ENCODE data around the gene OR4F15.
A peak's percentile ranks its signal among the peaks of the same experiment; 100 is the strongest.

The OR4F15 gene

DNA sequence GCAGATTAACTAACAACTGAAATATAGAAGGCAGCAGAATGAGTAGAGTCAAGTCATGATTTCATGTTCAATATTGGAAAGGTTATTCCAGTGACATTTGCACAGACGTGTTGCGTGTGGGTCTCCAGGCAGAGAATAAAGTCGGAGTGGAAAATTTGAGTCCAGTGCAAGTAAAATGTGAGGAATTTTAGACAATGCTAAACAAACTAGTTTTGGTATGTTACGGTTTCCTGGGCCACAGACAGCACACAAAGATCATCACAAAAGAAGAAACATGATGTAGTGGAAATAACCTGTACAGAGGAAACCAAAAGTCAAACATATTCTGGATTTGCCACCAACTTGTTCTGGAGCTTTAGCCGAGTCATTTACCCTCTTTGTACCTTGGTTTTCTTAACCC lies 8.3 kb upstream of the OR4F15 start:
- FAIRE-seq (no peak), DNase-seq (ENCODE audit: low spot score) (no peak)

DNA sequence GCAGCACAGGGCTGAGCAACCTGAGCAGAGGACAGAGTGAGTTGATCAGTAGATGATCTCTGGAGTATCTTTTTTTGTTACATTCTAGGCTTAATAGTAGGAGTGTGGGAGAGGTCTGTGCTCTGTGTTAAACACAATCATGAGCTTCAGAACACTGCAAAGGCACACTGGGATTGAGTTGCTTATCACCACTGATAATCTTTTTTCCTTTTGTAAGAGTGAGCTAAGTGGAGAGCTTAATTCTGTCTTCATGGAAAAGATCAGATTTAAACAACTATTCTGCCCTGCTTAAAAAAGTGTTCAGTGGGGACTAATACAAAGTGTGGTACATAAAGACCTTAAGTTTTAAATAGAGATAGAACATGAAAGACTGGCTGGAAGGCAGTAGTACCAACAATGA lies 7.6 kb upstream of the OR4F15 start:
- FAIRE-seq (no peak), DNase-seq (ENCODE audit: low spot score) (no peak)

DNA sequence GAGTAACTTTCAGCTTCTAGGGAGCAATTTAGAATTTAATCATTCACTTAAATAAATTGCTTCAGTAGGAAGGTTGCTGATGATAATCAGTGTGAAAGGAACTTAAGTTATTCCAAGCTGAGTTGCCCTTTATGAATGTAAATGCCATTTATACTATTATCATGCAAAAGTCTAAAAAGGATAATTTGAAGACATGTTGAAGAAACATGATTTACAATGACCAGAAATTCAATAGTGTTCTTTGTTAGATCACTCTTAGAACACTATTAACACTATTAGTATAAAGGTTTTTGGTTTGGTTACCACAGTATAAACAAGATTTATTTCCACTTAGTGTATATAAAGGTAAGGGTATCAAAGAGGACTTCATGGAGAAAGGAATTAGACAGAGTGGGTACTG lies 7.1 kb upstream of the OR4F15 start:
- no peak for DNase-seq (ENCODE audit: low spot score)
- no peak for FAIRE-seq

DNA sequence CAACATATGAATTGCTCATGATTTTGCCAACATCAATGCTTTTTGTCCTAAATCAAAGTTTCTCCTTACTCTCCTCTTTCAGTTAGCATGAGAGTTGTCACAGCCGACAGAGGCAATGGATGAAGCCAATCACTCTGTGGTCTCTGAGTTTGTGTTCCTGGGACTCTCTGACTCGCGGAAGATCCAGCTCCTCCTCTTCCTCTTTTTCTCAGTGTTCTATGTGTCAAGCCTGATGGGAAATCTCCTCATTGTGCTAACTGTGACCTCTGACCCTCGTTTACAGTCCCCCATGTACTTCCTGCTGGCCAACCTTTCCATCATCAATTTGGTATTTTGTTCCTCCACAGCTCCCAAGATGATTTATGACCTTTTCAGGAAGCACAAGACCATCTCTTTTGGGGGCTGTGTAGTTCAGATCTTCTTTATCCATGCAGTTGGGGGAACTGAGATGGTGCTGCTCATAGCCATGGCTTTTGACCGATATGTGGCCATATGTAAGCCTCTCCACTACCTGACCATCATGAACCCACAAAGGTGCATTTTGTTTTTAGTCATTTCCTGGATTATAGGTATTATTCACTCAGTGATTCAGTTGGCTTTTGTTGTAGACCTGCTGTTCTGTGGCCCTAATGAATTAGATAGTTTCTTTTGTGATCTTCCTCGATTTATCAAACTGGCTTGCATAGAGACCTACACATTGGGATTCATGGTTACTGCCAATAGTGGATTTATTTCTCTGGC lies 6.2 kb upstream of the OR4F15 start:
- no peak for FAIRE-seq
- peak; percentile 15 for DNase-seq (ENCODE audit: low spot score)

DNA sequence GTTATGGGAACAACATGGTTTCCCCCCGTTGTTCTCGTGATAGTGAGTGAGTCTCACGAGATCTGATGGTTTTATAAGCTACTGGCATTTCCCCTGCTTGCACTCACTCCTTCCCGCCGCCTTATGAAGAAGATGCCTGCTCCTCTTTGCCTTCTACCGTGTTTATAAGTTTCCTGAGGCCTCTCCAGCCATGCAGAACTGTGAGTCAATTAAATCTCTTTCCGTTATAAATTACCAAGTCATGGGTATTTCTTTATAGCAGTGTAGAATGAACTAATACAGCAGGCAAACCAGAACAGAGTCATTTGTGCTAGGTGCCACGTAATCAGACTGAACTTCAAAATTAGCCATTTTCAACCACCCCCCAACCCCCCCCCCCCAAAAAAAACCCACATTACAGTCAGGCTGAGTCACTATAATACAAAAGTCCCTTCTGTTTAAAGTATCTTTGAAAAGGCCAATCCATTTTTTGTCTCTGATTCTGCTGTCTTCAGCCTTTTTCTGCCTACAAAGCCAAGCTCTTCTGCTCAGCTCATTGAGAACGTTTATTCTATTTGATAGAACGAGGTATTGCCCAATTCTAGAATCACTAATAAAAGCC lies 4.6 kb upstream of the OR4F15 start:
- peak; percentile 95 for FAIRE-seq
- DNase-seq (ENCODE audit: low spot score), result peak; percentile 97

DNA sequence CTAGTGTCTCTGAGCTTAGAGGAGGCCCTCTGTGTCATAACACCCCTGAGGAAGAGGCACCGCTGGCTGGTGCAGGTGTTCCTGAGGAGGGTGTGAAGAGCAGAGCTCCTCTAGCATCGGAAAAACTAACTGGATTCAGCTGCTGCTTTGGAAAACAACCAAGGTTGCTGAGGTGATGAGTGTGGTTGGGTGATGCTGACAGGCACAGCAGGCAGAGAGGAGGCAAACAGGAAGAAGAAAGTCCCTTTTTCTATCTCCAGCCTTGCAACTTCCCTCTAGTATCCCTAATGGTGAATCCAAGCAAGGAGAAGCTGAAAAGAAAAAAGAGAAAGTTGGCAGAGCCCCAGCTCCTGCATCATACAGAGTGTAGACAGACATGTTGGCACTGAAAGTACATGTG lies 3.8 kb upstream of the OR4F15 start:
- FAIRE-seq (peak; percentile 76), DNase-seq (ENCODE audit: low spot score) (peak; percentile 88)

DNA sequence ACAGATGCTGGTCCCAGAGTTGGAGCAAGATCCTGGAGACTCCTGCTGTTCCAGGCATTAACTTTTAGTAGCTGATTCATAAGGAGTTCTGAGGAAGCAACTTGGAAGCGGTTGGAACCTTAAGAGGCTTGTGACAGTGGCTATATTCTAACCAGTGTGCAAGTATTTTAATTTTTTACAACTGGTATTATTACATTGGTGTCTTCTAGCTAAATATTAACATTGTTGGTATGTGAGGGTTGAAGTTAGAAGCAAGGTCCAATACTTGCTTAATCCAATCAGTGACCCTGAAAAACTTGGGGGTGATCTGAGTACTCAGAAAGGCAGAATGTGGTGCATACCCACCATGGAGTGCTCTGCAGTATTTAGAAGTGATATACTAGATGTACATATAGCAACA lies 1.5 kb upstream of the OR4F15 start:
- FAIRE-seq, result peak; percentile 80
- peak; percentile 26 for DNase-seq (ENCODE audit: low spot score)

DNA sequence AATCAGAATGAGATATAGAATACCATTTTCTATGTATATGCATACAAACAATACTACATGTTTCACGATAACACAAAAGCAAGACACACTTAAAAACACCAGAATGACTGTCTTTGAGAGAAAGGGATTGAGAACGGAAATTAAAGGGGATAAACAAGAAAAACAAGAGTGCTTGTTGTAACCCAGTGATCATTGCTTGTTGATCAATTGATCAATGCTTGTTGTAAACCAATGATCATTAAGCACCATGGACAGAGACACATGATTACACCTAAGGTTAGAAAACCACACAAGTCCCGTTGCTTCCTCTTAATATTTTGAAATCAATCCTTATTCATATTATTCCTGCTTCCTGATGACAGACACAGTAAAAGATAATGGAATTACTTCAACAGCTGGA lies 1.1 kb upstream of the OR4F15 start:
- DNase-seq (ENCODE audit: low spot score) (no peak), FAIRE-seq (no peak)

DNA sequence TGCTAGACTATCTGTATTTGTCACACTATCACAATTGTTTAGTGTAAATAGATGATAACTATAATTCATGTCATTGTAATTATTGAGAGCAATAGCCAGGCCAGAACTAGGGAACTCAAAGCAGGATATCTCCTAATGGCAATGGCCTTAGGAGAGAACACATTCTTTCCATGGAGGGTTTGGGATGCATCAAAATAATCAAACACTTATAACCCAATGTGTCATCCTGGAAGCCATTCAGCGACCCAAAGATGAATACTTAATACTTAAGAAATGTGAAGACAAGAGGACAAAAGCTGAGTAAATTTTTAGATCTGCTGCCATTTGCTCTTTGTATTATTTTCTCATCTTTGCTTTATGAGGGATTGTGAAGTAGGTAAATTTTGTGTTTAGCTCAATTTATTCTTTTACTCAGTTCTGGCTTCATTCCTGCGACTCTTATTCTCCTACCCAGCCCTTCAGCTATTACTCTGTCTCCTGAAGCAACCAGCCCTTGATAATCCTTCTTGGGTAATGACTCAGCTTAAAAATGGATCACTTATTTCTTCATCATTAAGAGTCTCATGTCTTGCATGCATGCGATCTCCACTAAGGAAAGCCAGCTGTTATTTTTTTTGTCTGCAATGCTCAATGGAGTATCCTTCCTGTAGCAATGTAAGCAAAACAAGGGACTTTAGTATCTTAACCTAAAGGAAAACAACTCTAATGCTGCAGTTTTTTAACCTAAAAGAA lies 2.0 kb downstream of the OR4F15 start:
- FAIRE-seq, result peak; percentile 97
- peak; percentile 77 for DNase-seq (ENCODE audit: low spot score)

DNA sequence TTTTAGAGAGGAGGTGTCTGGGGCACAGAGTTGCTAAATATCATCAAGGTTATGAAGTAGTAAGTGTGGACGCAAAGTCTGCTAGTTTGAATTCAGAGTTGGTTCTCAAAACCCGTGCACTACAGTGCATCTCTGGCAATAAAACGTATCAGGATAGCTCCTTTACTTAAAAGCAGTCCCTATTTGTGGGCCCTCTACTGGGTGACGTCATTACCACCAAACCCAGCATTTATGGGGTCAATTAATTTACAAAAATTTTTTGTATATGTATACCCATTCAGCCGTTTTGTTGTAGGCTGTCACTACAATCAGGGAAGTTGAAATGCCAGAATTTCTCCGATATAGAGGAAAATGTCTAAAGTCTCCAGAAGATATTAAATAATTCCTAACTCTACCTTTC lies 8.8 kb downstream of the OR4F15 start:
- FAIRE-seq, result no peak
- no peak for DNase-seq (ENCODE audit: low spot score)

DNA sequence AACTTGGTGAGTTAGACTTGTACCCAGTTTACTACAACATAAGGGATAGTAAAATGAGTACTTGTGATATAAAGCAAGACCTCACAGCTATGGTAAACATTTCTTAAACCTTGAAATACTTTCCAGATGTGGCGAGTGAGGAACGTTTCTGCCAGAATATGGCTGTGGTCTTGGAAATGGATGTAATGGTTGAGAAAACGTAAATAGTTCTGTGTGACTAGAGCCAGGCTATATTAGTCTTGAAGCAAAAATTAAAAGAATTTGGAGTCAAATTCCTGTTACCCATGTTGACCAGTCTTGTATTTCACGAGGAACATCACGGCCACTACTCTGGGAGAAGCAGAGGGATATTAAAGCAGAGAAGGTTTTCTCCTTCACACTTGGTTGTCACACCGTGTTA lies 15.3 kb downstream of the OR4F15 start:
- DNase-seq (ENCODE audit: low spot score) (no peak), FAIRE-seq (no peak)

DNA sequence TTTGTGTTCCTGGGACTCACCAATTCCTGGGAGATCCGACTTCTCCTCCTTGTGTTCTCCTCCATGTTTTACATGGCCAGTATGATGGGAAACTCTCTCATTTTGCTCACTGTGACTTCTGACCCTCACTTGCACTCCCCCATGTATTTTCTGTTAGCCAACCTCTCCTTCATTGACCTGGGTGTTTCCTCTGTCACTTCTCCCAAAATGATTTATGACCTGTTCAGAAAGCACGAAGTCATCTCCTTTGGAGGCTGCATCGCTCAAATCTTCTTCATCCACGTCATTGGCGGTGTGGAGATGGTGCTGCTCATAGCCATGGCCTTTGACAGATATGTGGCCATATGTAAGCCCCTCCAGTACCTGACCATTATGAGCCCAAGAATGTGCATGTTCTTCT lies 16.8 kb downstream of the OR4F15 start:
- FAIRE-seq, result no peak

DNA sequence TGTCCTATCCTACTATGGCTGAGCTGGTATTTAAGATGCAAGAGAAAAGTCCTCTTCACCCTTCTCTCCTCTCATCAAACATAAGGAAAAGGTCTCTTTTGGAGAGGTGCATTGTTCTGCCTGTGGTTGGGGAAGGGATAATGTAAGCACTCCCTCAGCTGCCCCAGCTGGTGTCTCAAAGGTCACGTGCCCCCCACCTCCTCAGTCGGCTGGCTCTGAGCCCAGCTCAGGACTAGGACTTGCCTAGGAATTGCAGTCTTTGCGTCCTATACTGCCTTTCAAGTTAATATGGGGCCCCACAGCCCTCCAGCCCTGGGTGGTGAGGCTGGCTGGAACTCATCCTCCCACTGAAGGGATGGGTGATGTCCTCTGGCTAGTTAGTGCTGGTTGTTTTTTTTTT lies 29.7 kb downstream of the OR4F15 start:
- DNase-seq (ENCODE audit: low spot score) (no peak), FAIRE-seq (no peak)

More for the DNA sequence above, 16.8 kb downstream of the OR4F15 start:
- no peak for DNase-seq (ENCODE audit: low spot score)

DNA sequence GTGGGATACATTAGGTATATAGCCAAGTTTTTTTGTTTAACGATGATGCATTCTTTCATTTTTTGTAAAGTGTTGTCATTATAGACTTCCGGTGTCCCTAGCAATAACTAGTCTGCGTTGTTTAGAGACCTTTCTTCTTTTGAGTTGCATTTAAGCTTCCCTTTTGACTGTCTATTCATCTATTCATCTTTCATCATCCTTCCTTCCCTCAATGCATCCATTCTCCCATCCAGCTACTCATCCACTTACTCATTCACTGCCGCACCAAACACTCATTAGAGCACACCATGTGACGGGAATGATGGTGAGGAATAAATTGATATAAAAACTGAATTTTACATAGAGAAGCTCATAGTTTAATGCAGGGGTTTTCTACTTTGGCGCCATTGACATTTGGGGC lies 32.9 kb downstream of the OR4F15 start:
- DNase-seq (ENCODE audit: low spot score), result no peak
- no peak for FAIRE-seq

DNA sequence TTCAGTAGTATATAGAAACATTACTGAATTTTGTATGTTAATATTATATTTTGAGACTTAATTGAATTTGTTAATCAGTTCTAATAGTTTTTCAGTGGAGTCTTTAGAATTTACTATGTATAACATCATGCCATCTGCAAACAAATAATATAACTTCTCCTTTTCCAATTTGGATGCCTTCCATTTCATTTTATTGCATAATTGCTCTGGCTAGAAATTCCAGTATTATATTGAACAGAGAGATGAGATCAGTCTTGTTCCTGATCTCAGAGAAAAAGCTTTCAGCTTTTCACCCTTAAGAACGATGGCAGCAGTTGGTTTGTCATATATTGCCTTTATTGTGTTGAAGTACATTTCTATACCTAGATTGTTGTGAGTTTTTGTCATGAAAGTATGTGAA lies 40.4 kb downstream of the OR4F15 start:
- FAIRE-seq, result no peak
- DNase-seq (ENCODE audit: low spot score), result no peak

Data from RCC 7860 (cell line).